WTC11 (cell line): Measurements from ENCODE around the gene FAM181A. TPM values are rescaled to one million over a fixed set of nuclear protein-coding genes. Genes with fewer than 3 reads are reported as not detected.

Experiments used
- ATAC-seq: fragments of 200-7000 bp; cut with Tn5 transposase; 2 replicates; pipeline ENCODE4 v1.10.0; 2021; ENCODE audit warnings: mild to moderate bottlenecking, moderate library complexity
- CTCF ChIA-PET: fragments of 300-600 bp; sonication (Branson Sonifier 250); formaldehyde crosslinking; loops from one replicate; lab custom pipeline; 2021; ENCODE audit warnings: antibody characterized with exemption; lab: Charles Lee
- POLR2A ChIA-PET: fragments of 350-600 bp; sonication (Branson Sonifier 250); formaldehyde crosslinking; loops from one replicate; lab custom pipeline; 2021; ENCODE audit warnings: antibody characterized with exemption; lab: Charles Lee
- DNase-seq: peaks from one replicate; pipeline ENCODE4 v3.0.0; 2021; ENCODE audit warnings: low spot score
- H3K27ac Mint-ChIP-seq: 2 replicates; pipeline ENCODE4 v1.8.0; 2021; ENCODE audit warnings: mixed read lengths
- H3K27me3 Mint-ChIP-seq: 2 replicates; pipeline ENCODE4 v1.8.0; 2021; ENCODE audit warnings: low read depth, mild to moderate bottlenecking, moderate library complexity, mixed read lengths
- H3K36me3 Mint-ChIP-seq: 2 replicates; pipeline ENCODE4 v1.8.0; 2021; ENCODE audit warnings: mixed read lengths
- H3K4me1 Mint-ChIP-seq: 2 replicates; pipeline ENCODE4 v1.8.0; 2022; ENCODE audit warnings: mixed read lengths
- H3K4me3 Mint-ChIP-seq: 2 replicates; pipeline ENCODE4 v1.8.0; 2021; ENCODE audit warnings: mild to moderate bottlenecking, moderate library complexity, mixed read lengths
- H3K9me3 Mint-ChIP-seq: 2 replicates; pipeline ENCODE4 v1.8.0; 2021; ENCODE audit warnings: mixed read lengths
- E2F1 ChIP-seq: sonication (generic); formaldehyde crosslinking; IDR thresholded peaks from 2 replicates; pipeline ENCODE4 v1.8.0; 2022; ENCODE audit warnings: mild to moderate bottlenecking, missing genetic modification reagents
- FOXJ3 ChIP-seq: sonication (generic); formaldehyde crosslinking; IDR thresholded peaks from 2 replicates; pipeline ENCODE4 v1.9.0; 2021; ENCODE audit warnings: missing genetic modification reagents, mild to moderate bottlenecking, borderline replicate concordance
- FOXP4 ChIP-seq: sonication (generic); formaldehyde crosslinking; IDR thresholded peaks from 2 replicates; pipeline ENCODE4 v1.8.0; 2022; ENCODE audit warnings: mild to moderate bottlenecking, missing genetic modification reagents
- GRHL2 ChIP-seq: fragments of 250-450 bp; sonication (Bioruptor Pico); IDR thresholded peaks from 2 replicates; pipeline ENCODE4 v1.8.0; 2022; ENCODE audit warnings: mild to moderate bottlenecking, moderate library complexity; ENCODE audit not compliant: insufficient replicate concordance, severe bottlenecking
- HMGA2 ChIP-seq: fragments of 250-450 bp; sonication (Bioruptor Pico); IDR thresholded peaks from 2 replicates; pipeline ENCODE4 v1.4.0; 2021; ENCODE audit warnings: mild to moderate bottlenecking, moderate library complexity
- JAZF1 ChIP-seq: fragments of 250-450 bp; sonication (Bioruptor Pico); IDR thresholded peaks from 2 replicates; pipeline ENCODE4 v1.9.0; 2021; ENCODE audit warnings: moderate library complexity, mild to moderate bottlenecking, inconsistent platforms
- KAT7 ChIP-seq: sonication (generic); formaldehyde crosslinking; IDR thresholded peaks from 2 replicates; pipeline ENCODE4 v1.8.1; 2023; ENCODE audit warnings: missing genetic modification reagents, mild to moderate bottlenecking, borderline replicate concordance
- MXD4 ChIP-seq: fragments of 250-450 bp; sonication (Bioruptor Pico); IDR thresholded peaks from 2 replicates; pipeline ENCODE4 v1.8.0; 2021; ENCODE audit warnings: mild to moderate bottlenecking, moderate library complexity, borderline replicate concordance
- NFYB ChIP-seq: sonication (generic); formaldehyde crosslinking; conservative IDR thresholded peaks from 2 replicates; pipeline ENCODE4 v1.8.0; 2022; ENCODE audit warnings: low read depth, missing genetic modification reagents
- NR1H2 ChIP-seq: sonication (generic); formaldehyde crosslinking; IDR thresholded peaks from 2 replicates; pipeline ENCODE4 v1.9.0; 2021; ENCODE audit warnings: mild to moderate bottlenecking, moderate library complexity, missing genetic modification reagents
- NR2C2 ChIP-seq: sonication (generic); formaldehyde crosslinking; IDR thresholded peaks from 2 replicates; pipeline ENCODE4 v1.8.0; 2022; ENCODE audit warnings: mild to moderate bottlenecking, missing genetic modification reagents
- RELA ChIP-seq: sonication (generic); formaldehyde crosslinking; IDR thresholded peaks from 2 replicates; pipeline ENCODE4 v1.8.1; 2022; ENCODE audit warnings: missing genetic modification reagents, mild to moderate bottlenecking, borderline replicate concordance
- TP53 ChIP-seq: sonication (generic); formaldehyde crosslinking; IDR thresholded peaks from 2 replicates; pipeline ENCODE4 v1.8.1; 2023; ENCODE audit warnings: mild to moderate bottlenecking, missing genetic modification reagents
- ZBTB21 ChIP-seq: sonication (generic); formaldehyde crosslinking; IDR thresholded peaks from 2 replicates; pipeline ENCODE4 v1.8.1; 2023; ENCODE audit warnings: mild to moderate bottlenecking, missing genetic modification reagents, borderline replicate concordance
- ZNF138 ChIP-seq: sonication (generic); formaldehyde crosslinking; conservative IDR thresholded peaks from 2 replicates; pipeline ENCODE4 v1.8.1; 2022; ENCODE audit warnings: mild to moderate bottlenecking, moderate library complexity, missing genetic modification reagents
- ZNF232 ChIP-seq: sonication (generic); formaldehyde crosslinking; IDR thresholded peaks from 2 replicates; pipeline ENCODE4 v1.8.0; 2022; ENCODE audit warnings: mild to moderate bottlenecking, missing genetic modification reagents
- ZNF416 ChIP-seq: fragments of 250-450 bp; sonication (Bioruptor Pico); IDR thresholded peaks from 2 replicates; pipeline ENCODE4 v1.9.0; 2021; ENCODE audit warnings: mild to moderate bottlenecking, inconsistent platforms
- total RNA-seq: library from RNA; stranded (reverse); gene quantifications from 3 replicates; pipeline ENCODE4 v1.2.3, GENCODE V29; 2021
- TF ChIP-seq, protein P1 (sequence below): fragments of 250-450 bp; sonication (Bioruptor Pico); IDR thresholded peaks from 2 replicates; pipeline ENCODE4 v1.9.0; 2021; ENCODE audit warnings: mild to moderate bottlenecking
- TF ChIP-seq, protein P2 (sequence below): fragments of 250-450 bp; sonication (Bioruptor Pico); IDR thresholded peaks from 2 replicates; pipeline ENCODE4 v1.9.0; 2021; ENCODE audit warnings: mild to moderate bottlenecking, borderline replicate concordance

FAM181A gene
- total RNA-seq, 1 experiment from 2014 or later = not detected

GRCh38 chr14:93878212-93878611, 48.9 kb upstream of the FAM181A start (continued):
- no peak for TF ChIP-seq NR2C2 (CRISPR knock-in tag)
- TF ChIP-seq RELA (CRISPR knock-in tag) = no peak
- no peak for TF ChIP-seq NFYB
- no peak for TF ChIP-seq E2F1 (CRISPR knock-in tag)
- TF ChIP-seq KAT7 (CRISPR knock-in tag) = no peak

- TF ChIP-seq HMGA2 (no peak), FOXJ3 (CRISPR knock-in tag) (no peak), TP53 (CRISPR knock-in tag) (no peak), NFYB (no peak)
- TF ChIP-seq, all 79 proteins: peak for 0
- no peak overlapping the region for H3K4me3 Mint-ChIP-seq
- H3K36me3 Mint-ChIP-seq = peaks cover 16% of the 10 kb centered on the region
- H3K27me3 Mint-ChIP-seq = peaks cover 39% of the 10 kb centered on the region
- ChIA-PET CTCF (interaction anchor here (1.3 to 2.3 kb wide), 3 partner anchors 10 to 24 kb away, joined by 4 to 10 read pairs (median 8); no protein-coding TSS in a partner anchor), POLR2A (no interaction called here)
- H3K27ac Mint-ChIP-seq = no peak overlapping the region
- peaks cover 25% of the 10 kb centered on the region for H3K4me1 Mint-ChIP-seq
- DNase-seq (no peak), ATAC-seq (no peak)
- H3K9me3 Mint-ChIP-seq = peaks cover 41% of the 10 kb centered on the region
Measured at GRCh38 chr14:93878871-93879270, 48.3 kb upstream of the FAM181A start.

DNA sequence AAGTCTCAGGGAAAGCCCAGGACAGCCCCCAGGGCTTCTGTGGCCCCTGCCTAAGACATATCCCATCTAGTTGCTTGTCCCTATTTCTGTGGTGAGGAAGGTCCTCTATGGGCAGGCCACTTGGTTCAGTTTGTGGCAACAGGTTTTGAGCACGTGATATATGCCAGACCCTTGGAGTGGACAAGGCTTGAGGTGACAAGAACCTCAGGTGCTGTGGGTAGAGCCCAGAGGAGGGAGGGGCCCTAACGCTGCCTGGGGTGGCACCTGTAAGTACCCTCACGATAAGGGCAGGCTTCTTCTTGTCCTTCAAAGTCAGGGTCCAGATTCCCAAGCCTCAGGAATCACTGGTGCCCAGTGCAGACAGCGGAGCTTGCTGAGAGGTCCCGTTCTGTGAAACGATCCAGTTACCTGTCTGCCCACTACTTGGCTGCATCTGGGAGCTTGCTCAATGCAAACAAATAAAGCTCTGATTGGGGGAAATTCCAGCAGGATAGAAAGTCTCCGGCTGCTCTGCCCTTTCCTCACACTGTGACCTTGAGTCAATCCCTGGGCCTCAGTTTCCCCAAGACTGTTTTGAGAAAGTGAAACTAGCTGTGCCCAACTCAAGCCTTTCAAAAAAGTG, 47.7 kb upstream of the FAM181A start:
- H3K27ac Mint-ChIP-seq = no peak overlapping the region
- peaks cover 33% of the 10 kb centered on the region for H3K27me3 Mint-ChIP-seq
- peaks cover 25% of the 10 kb centered on the region for H3K4me1 Mint-ChIP-seq
- TF ChIP-seq MXD4 (CRISPR knock-in tag) = no peak
- no peak for TF ChIP-seq JAZF1 (CRISPR knock-in tag)
- TF ChIP-seq, protein P1, sequence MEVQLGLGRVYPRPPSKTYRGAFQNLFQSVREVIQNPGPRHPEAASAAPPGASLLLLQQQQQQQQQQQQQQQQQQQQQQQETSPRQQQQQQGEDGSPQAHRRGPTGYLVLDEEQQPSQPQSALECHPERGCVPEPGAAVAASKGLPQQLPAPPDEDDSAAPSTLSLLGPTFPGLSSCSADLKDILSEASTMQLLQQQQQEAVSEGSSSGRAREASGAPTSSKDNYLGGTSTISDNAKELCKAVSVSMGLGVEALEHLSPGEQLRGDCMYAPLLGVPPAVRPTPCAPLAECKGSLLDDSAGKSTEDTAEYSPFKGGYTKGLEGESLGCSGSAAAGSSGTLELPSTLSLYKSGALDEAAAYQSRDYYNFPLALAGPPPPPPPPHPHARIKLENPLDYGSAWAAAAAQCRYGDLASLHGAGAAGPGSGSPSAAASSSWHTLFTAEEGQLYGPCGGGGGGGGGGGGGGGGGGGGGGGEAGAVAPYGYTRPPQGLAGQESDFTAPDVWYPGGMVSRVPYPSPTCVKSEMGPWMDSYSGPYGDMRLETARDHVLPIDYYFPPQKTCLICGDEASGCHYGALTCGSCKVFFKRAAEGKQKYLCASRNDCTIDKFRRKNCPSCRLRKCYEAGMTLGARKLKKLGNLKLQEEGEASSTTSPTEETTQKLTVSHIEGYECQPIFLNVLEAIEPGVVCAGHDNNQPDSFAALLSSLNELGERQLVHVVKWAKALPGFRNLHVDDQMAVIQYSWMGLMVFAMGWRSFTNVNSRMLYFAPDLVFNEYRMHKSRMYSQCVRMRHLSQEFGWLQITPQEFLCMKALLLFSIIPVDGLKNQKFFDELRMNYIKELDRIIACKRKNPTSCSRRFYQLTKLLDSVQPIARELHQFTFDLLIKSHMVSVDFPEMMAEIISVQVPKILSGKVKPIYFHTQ (CRISPR knock-in tag) = no peak
- TF ChIP-seq GRHL2 (CRISPR knock-in tag) = no peak
- no peak for TF ChIP-seq KAT7 (CRISPR knock-in tag)
- TF ChIP-seq ZNF416 = no peak
- TF ChIP-seq ZBTB21 = no peak
- no peak for TF ChIP-seq ZNF232 (CRISPR knock-in tag)
- no peak for TF ChIP-seq NR1H2 (CRISPR knock-in tag)
- TF ChIP-seq ZNF138 (CRISPR knock-in tag) = no peak
- TF ChIP-seq FOXP4 (CRISPR knock-in tag) = no peak
- TF ChIP-seq, protein P2, sequence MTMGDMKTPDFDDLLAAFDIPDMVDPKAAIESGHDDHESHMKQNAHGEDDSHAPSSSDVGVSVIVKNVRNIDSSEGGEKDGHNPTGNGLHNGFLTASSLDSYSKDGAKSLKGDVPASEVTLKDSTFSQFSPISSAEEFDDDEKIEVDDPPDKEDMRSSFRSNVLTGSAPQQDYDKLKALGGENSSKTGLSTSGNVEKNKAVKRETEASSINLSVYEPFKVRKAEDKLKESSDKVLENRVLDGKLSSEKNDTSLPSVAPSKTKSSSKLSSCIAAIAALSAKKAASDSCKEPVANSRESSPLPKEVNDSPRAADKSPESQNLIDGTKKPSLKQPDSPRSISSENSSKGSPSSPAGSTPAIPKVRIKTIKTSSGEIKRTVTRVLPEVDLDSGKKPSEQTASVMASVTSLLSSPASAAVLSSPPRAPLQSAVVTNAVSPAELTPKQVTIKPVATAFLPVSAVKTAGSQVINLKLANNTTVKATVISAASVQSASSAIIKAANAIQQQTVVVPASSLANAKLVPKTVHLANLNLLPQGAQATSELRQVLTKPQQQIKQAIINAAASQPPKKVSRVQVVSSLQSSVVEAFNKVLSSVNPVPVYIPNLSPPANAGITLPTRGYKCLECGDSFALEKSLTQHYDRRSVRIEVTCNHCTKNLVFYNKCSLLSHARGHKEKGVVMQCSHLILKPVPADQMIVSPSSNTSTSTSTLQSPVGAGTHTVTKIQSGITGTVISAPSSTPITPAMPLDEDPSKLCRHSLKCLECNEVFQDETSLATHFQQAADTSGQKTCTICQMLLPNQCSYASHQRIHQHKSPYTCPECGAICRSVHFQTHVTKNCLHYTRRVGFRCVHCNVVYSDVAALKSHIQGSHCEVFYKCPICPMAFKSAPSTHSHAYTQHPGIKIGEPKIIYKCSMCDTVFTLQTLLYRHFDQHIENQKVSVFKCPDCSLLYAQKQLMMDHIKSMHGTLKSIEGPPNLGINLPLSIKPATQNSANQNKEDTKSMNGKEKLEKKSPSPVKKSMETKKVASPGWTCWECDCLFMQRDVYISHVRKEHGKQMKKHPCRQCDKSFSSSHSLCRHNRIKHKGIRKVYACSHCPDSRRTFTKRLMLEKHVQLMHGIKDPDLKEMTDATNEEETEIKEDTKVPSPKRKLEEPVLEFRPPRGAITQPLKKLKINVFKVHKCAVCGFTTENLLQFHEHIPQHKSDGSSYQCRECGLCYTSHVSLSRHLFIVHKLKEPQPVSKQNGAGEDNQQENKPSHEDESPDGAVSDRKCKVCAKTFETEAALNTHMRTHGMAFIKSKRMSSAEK (CRISPR knock-in tag) = no peak
- TF ChIP-seq, all 79 proteins: peak for 0
- Mint-ChIP-seq H3K4me3 (no peak overlapping the region), H3K36me3 (peaks cover 10% of the 10 kb centered on the region), H3K9me3 (peaks cover 35% of the 10 kb centered on the region)
- ATAC-seq (peak; percentile 71), DNase-seq (no peak)
- ChIA-PET POLR2A (no interaction called here), CTCF (interaction anchor here (0.7 to 2.3 kb wide), 5 partner anchors 10 to 224 kb away, joined by 3 to 10 read pairs (median 8); no protein-coding TSS in a partner anchor)
